ENCODE results near the gene C1QB. TPM values are rescaled to one million over a fixed set of nuclear protein-coding genes. Genes with fewer than 3 reads are reported as not detected.

Gene C1QB
- total and polyA plus RNA-seq, 2 donors (not counting 1 experiment from before 2014, with no cell fraction given) = 0.16 TPM; not detected in 1

DNA sequence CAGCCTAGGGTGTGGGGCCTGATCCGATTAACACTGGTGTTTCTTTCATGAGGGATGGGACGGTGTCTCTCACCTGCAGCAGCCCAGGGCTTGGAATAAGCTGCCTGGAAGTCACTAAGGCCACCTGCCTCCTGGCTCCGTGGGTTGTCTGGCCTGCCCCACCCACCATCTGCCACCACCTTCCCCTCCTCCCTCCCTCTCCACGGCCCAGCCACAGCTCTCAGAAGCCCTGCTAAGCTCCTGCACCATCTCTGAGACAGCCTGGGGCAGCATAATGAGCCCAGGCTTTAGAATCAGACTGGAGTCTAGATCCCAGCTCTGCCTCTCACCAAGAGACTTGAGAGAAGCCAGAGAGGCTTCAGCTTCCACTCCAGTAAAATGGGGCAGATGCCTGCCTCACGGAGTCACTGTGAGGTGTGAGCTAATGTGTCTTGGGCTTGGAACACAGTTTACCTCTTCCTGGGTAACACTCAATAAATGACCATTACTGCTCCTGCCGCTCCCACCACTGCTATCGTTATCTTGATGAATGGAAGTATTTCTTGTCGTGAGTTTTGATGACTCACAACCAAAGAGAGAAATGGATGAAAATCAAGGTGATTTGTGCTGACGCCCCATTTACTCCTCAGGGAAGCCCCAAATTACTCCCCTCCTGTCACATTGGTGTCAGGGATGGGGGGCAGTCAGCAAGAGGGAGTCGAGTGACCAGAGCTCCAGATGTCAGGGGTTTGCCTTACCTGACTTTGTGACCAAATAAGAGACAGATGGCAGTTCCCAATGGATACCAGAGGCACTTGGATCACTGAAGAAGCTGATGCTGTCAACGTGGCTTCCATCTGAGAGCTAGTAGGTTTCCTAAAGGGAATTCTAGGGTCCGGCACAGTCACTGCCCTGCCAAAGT lies 40.1 kb upstream of the C1QB start:
- no peak overlapping the region for H3K4me3 Mint-ChIP-seq
- Histone ChIP-seq H4K20me1 (ENCODE audit: control insufficient read depth, insufficient read depth, low read length, poor library complexity, severe bottlenecking) (no peaks in the 10 kb centered on the region), H3K36me3 (replicated peaks in 1 of 2; ENCODE audit: control extremely low read depth in 1 of 2, control insufficient read depth in 1 of 2, extremely low read depth in 1 of 2, insufficient read depth in 2 of 2, low read length in 1 of 2) (no peaks in the 10 kb centered on the region), H3K9me3 (ENCODE audit: control extremely low read depth in 1 of 3, control insufficient read depth in 2 of 3, insufficient read depth in 1 of 3, low read length in 2 of 3) (peaks cover 0 to 5% (median 0%) of the 10 kb centered on the region in 3 donors), H2AFZ (ENCODE audit: insufficient read depth, low read depth, low read length, poor library complexity, severe bottlenecking) (no peak overlapping the region), H3K4me1 (ENCODE audit: control insufficient read depth in 2 of 2, insufficient read depth in 2 of 2, low read length in 2 of 2) (no peaks in the 10 kb centered on the region), H3K79me2 (ENCODE audit: control insufficient read depth, insufficient read depth, low read length) (no peaks in the 10 kb centered on the region), H3K4me2 (replicated peaks; ENCODE audit: low read depth, low read length, poor library complexity, severe bottlenecking) (no peak overlapping the region), H3K9ac (ENCODE audit: low read length) (no peak overlapping the region), H3K27me3 (replicated peaks in 1 of 4; ENCODE audit: control extremely low read depth in 1 of 4, control insufficient read depth in 3 of 4, insufficient read depth in 4 of 4, low read length in 3 of 4) (peaks cover 0 to 14% (median 0%) of the 10 kb centered on the region in 4 experiments), H3K27ac (ENCODE audit: low read length in 2 of 2) (no peak overlapping the region), H3K4me3 (ENCODE audit: control extremely low read depth in 1 of 5, extremely low read depth in 1 of 5, insufficient read depth in 1 of 5, low read depth in 2 of 5, low read length in 4 of 5) (no peak overlapping the region)
- no peaks in the 10 kb centered on the region for H3K4me1 Mint-ChIP-seq
- 43% methylated on average over 7 of the region's 12 CpGs for WGBS (ENCODE audit: insufficient coverage)
- H3K27ac Mint-ChIP-seq = no peak overlapping the region
- intact Hi-C loops (cut with micrococcal nuclease) = no loop called here
- DNase-seq (no peak), ATAC-seq (ENCODE audit: low read depth) (no peak)
- H3K27me3 Mint-ChIP-seq = peaks cover 55% of the 10 kb centered on the region
- CTCF ChIA-PET = no interaction called here
- POLR2A ChIA-PET = no interaction called here
- H3K9me3 Mint-ChIP-seq (ENCODE audit: insufficient read depth) = no peaks in the 10 kb centered on the region
- no peak for TF ChIP-seq EZH2 (IDR thresholded peaks at IDR 0.05; ENCODE audit: borderline replicate concordance, insufficient read depth, low read depth, low read length, poor library complexity, severe bottlenecking)
- TF ChIP-seq, protein P1, sequence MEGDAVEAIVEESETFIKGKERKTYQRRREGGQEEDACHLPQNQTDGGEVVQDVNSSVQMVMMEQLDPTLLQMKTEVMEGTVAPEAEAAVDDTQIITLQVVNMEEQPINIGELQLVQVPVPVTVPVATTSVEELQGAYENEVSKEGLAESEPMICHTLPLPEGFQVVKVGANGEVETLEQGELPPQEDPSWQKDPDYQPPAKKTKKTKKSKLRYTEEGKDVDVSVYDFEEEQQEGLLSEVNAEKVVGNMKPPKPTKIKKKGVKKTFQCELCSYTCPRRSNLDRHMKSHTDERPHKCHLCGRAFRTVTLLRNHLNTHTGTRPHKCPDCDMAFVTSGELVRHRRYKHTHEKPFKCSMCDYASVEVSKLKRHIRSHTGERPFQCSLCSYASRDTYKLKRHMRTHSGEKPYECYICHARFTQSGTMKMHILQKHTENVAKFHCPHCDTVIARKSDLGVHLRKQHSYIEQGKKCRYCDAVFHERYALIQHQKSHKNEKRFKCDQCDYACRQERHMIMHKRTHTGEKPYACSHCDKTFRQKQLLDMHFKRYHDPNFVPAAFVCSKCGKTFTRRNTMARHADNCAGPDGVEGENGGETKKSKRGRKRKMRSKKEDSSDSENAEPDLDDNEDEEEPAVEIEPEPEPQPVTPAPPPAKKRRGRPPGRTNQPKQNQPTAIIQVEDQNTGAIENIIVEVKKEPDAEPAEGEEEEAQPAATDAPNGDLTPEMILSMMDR (IDR thresholded peaks at IDR 0.05) = no peak

DNA sequence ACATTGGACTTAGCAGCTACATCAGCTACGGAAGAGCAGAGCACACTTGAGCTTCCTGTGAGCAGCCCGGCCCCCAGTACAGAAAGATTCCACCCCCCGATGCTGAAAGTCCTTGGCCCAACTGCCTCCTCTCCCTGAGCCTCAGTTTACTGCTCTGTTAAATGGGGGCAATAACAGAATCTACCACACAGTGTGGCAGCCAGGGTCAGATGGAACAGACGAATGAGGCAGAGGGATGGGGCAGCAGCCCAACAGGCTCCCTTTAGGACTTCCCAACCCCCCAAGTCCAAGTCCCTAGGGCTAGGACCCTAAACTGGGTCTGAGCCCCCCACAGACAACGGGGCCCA lies 39.5 kb upstream of the C1QB start:
- DNase-seq (no peak), ATAC-seq (ENCODE audit: low read depth) (no peak)
- Histone ChIP-seq H3K27me3 (replicated peaks in 1 of 4; ENCODE audit: control extremely low read depth in 1 of 4, control insufficient read depth in 3 of 4, insufficient read depth in 4 of 4, low read length in 3 of 4) (peaks cover 0 to 10% (median 0%) of the 10 kb centered on the region in 4 experiments), H3K9ac (ENCODE audit: low read length) (no peak overlapping the region), H3K36me3 (replicated peaks in 1 of 2; ENCODE audit: control extremely low read depth in 1 of 2, control insufficient read depth in 1 of 2, extremely low read depth in 1 of 2, insufficient read depth in 2 of 2, low read length in 1 of 2) (no peaks in the 10 kb centered on the region), H2AFZ (ENCODE audit: insufficient read depth, low read depth, low read length, poor library complexity, severe bottlenecking) (no peak overlapping the region), H3K4me1 (ENCODE audit: control insufficient read depth in 2 of 2, insufficient read depth in 2 of 2, low read length in 2 of 2) (no peaks in the 10 kb centered on the region), H3K79me2 (ENCODE audit: control insufficient read depth, insufficient read depth, low read length) (no peaks in the 10 kb centered on the region), H3K27ac (ENCODE audit: low read length in 2 of 2) (no peak overlapping the region), H3K4me2 (replicated peaks; ENCODE audit: low read depth, low read length, poor library complexity, severe bottlenecking) (no peak overlapping the region), H4K20me1 (ENCODE audit: control insufficient read depth, insufficient read depth, low read length, poor library complexity, severe bottlenecking) (no peaks in the 10 kb centered on the region), H3K4me3 (ENCODE audit: control extremely low read depth in 1 of 5, extremely low read depth in 1 of 5, insufficient read depth in 1 of 5, low read depth in 2 of 5, low read length in 4 of 5) (no peak overlapping the region), H3K9me3 (ENCODE audit: control extremely low read depth in 1 of 3, control insufficient read depth in 2 of 3, insufficient read depth in 1 of 3, low read length in 2 of 3) (peaks cover 0 to 5% (median 0%) of the 10 kb centered on the region in 3 donors)
- no peak overlapping the region for H3K4me3 Mint-ChIP-seq
- TF ChIP-seq EZH2 (IDR thresholded peaks at IDR 0.05; ENCODE audit: borderline replicate concordance, insufficient read depth, low read depth, low read length, poor library complexity, severe bottlenecking) = no peak
- TF ChIP-seq, protein P1 (IDR thresholded peaks at IDR 0.05) = no peak
- WGBS (ENCODE audit: insufficient coverage) = 85% methylated on average over 4 of the region's 5 CpGs
- intact Hi-C loops (cut with micrococcal nuclease) = no loop called here
- CTCF ChIA-PET = no interaction called here
- peaks cover 49% of the 10 kb centered on the region for H3K27me3 Mint-ChIP-seq
- no peaks in the 10 kb centered on the region for H3K9me3 Mint-ChIP-seq (ENCODE audit: insufficient read depth)
- POLR2A ChIA-PET = no interaction called here
- no peaks in the 10 kb centered on the region for H3K4me1 Mint-ChIP-seq
- H3K27ac Mint-ChIP-seq = no peak overlapping the region

Measured in B cell (primary cell).